VCaP (cell line): ENCODE measurements around the gene KRT79.
"Not testable (repeated sequence)": the region's sequence is repeated elsewhere in the genome, so short reads cannot be mapped to it uniquely, and the experiment has no call there.

Experiments used
- H3K27ac ChIP-seq: fragments of 450-650 bp; 2 replicates; pipeline ENCODE4 v1.5.1; 2017
- CTCF ChIP-seq: fragments of 450-650 bp; conservative IDR thresholded peaks from 2 replicates; pipeline ENCODE4 v1.5.1; 2017; ENCODE audit warnings: mild to moderate bottlenecking, moderate library complexity

Gene KRT79

GRCh38 chr12:52833922-52834726, at the start of gene KRT79:
Gene KRT79, minus strand, starts transcription at chr12:52834311. Its CDS starts 51 bp downstream, at chr12:52834260.
- no peak for TF ChIP-seq CTCF
- no peak within 1 kb of the TSS for H3K27ac ChIP-seq

GRCh38 chr12:52880499-52880898, 46.4 kb upstream of the KRT79 start:
- not testable (repeated sequence) for H3K27ac ChIP-seq

- peak; percentile 94 for TF ChIP-seq CTCF
- H3K27ac ChIP-seq = peak overlapping the region; percentile 37; the same call in 1 of the 2 replicates
Observed at GRCh38 chr12:52879394-52880351, 45.6 kb upstream of the KRT79 start.

GRCh38 chr12:52878507-52879393, 44.6 kb upstream of the KRT79 start:
- H3K27ac ChIP-seq = peak overlapping the region; percentile 37; the same call in 1 of the 2 replicates
- TF ChIP-seq CTCF = no peak

- H3K27ac ChIP-seq = no peak overlapping the region
- no peak for TF ChIP-seq CTCF
Observed at GRCh38 chr12:52877242-52877641, 43.1 kb upstream of the KRT79 start.

GRCh38 chr12:52876372-52876771, 42.3 kb upstream of the KRT79 start:
- TF ChIP-seq CTCF = no peak
- no peak overlapping the region for H3K27ac ChIP-seq

- no peak for TF ChIP-seq CTCF
Observed at GRCh38 chr12:52874573-52875435, 40.7 kb upstream of the KRT79 start.

More at GRCh38 chr12:52874573-52875435, 40.7 kb upstream of the KRT79 start:
- no peak overlapping the region; the same call in 1 of the 2 replicates for H3K27ac ChIP-seq
